Ovary (tissue), 9 donors: ENCODE data around the gene CA10. TPM values are rescaled to one million over a fixed set of nuclear protein-coding genes. Genes with fewer than 3 reads are reported as not detected.

Experiments
- DNase-seq, 5 donors: peaks; one replicate each; pipeline ENCODE4 v3.0.0-alpha.2; 2019 to 2020
- H3K27ac ChIP-seq, 2 donors: fragments of 200-600 bp; one replicate each; pipeline versions ENCODE4 v1.5.1 to v1.8.0; 2019 to 2022
- H3K27me3 ChIP-seq: fragments of 200-600 bp; one replicate; pipeline ENCODE4 v1.8.0; 2022
- H3K36me3 ChIP-seq: fragments of 200-600 bp; sonication (generic); one replicate; pipeline ENCODE4 v1.5.1; 2019
- H3K4me1 ChIP-seq: one replicate; pipeline ENCODE4 v1.8.1; 2013; ENCODE audit warnings: mild to moderate bottlenecking, moderate library complexity; ENCODE audit not compliant: insufficient read depth
- H3K4me3 ChIP-seq: fragments of 200-600 bp; sonication (generic); one replicate; pipeline ENCODE4 v1.5.1; 2017
- H3K9me3 ChIP-seq, 2 donors: fragments of 200-600 bp in 1 of 2; sonication (generic) in 1 of 2; one replicate each; pipeline versions ENCODE4 v1.5.1 to v1.8.1; 2013 to 2019; ENCODE audit warnings: mild to moderate bottlenecking in 1 of 2, moderate library complexity in 1 of 2
- CTCF ChIP-seq, 3 donors: fragments of 450-650 bp in 2 of 3; fragments of 200-600 bp in 1 of 3; IDR thresholded peaks; one replicate each; pipeline versions ENCODE4 v1.5.1 to v1.8.0; 2016 to 2022; ENCODE audit warnings: antibody characterized with exemption in 3 of 3, mild to moderate bottlenecking in 1 of 3
- EP300 ChIP-seq: sonication (generic); formaldehyde crosslinking; IDR thresholded peaks from one replicate; pipeline ENCODE4 v1.6.1; 2017; ENCODE audit warnings: antibody characterized with exemption
- POLR2A ChIP-seq: fragments of 450-650 bp; IDR thresholded peaks from one replicate; pipeline ENCODE4 v1.6.1; 2017; ENCODE audit warnings: antibody characterized with exemption, mild to moderate bottlenecking, moderate library complexity
- WGBS, 3 donors: extraction: QIAGEN DNeasy Blood & Tissue Kit in 1 of 3; methylation state at CpG; one replicate each; pipeline versions ENCODE4 v1.1.5 to v1.1.7; 2013 to 2017; 5-methylcytosine and 5-hydroxymethylcytosine counted together
- intact Hi-C, 4 donors: fragments of 100-400 bp; cut with DNase I; formaldehyde crosslinking; loops; one replicate each; pipeline versions ENCODE4 v1.11.0 to v1.15.1; 2022 to 2023
- polyA plus RNA-seq, 2 donors: library from polyadenylated mRNA; stranded (reverse); fragments of 200-250 nt in 1 of 2; fragments of 350-450 nt in 1 of 2; fragmentation: Illumina TruSeq in 1 of 2; extraction: RNeasy Lipid Tissue Mini Kit (QIAGEN cat#74804) in 1 of 2; gene quantifications; one replicate each; pipeline ENCODE4 v1.2.3, GENCODE V29; 2013 to 2014
- total RNA-seq, 7 donors: library from RNA; depleted of rRNA in 2 of 7; stranded (reverse); fragments of >200 nt in 2 of 7; fragmentation: NEBNext Ultra II Directional in 3 of 7; extraction: Animal tissue kit (Norgen Biotek cat#: 25700) in 3 of 7; gene quantifications; one replicate each; pipeline versions ENCODE4 v1.1.0 to v1.2.4, GENCODE V29; 2016 to 2023
- donor health status: DM: no; HTN: no; CAD: no; lungs with moderate emphysema.
- donor health status: DM: no; HTN: no; CAD: no.
- donor health status: Bipolar disorder and iron deficiency.
- donor health status: DM: yes; HTN: yes; CAD: no.
- donor health status: DM: no; HTN: no; CAD: no.
- donor health status: DM: yes; HTN: yes; CAD: no.

CA10 gene
- total and polyA plus RNA-seq, 9 donors: 0.34 to 4.3 (median 1.2) TPM; not detected in 2

- H3K4me3 ChIP-seq: no peak overlapping the region
- peaks cover 3% of the 10 kb centered on the region for H3K4me1 ChIP-seq
- intact Hi-C loops: no loop called here
- TF ChIP-seq CTCF (IDR thresholded peaks at IDR 0.05) (no peak), EP300 (no peak), POLR2A (no peak)
- no peak overlapping the region for H3K27ac ChIP-seq
- H3K36me3 ChIP-seq: no peaks in the 10 kb centered on the region
- H3K9me3 ChIP-seq: no peaks in the 10 kb centered on the region
- no peaks in the 10 kb centered on the region for H3K27me3 ChIP-seq
- DNase-seq: no peak
Measured at GRCh38 chr17:51657224-51657623, 501.3 kb downstream of the CA10 start.

GRCh38 chr17:51653878-51654277, 504.6 kb downstream of the CA10 start:
- intact Hi-C loops: loop anchor here in 1 of 4 donors (2.0 kb wide), 1 partner anchor 19 kb away; no protein-coding TSS in a partner anchor
- TF ChIP-seq EP300 (no peak), POLR2A (no peak), CTCF (IDR thresholded peaks at IDR 0.05) (no peak)
- no peaks in the 10 kb centered on the region for H3K9me3 ChIP-seq
- peaks cover 3% of the 10 kb centered on the region for H3K4me1 ChIP-seq
- no peak for DNase-seq
- no peaks in the 10 kb centered on the region for H3K27me3 ChIP-seq
- 19 to 35% (median 22%) methylated on average over 5 of the region's 5 CpGs for WGBS, 3 donors
- no peaks in the 10 kb centered on the region for H3K36me3 ChIP-seq
- H3K27ac ChIP-seq: no peak overlapping the region
- H3K4me3 ChIP-seq: no peak overlapping the region

DNA sequence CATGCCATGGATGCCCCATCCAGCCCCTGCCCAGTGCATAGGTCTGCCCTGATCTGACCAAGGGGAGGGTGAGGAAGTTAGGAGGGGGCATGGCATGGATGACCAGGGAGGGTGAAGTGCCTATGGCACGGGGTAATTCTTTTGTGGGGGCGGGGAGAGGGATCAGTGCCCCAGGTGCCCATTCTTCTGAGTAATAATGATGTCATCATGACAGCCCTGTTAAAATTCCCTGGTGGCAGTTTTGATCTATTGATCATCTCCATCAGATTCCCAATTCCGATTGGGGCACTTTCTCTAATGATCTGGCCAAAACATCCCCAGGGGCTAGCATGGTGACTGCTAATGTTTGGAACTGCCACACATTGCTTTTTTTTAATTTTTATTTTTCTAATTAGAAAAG, 506.0 kb downstream of the CA10 start:
- Histone ChIP-seq H3K4me1 (peaks cover 3% of the 10 kb centered on the region), H3K9me3 (no peaks in the 10 kb centered on the region), H3K36me3 (no peaks in the 10 kb centered on the region), H3K27ac (no peak overlapping the region), H3K4me3 (no peak overlapping the region), H3K27me3 (no peaks in the 10 kb centered on the region)
- WGBS, 3 donors: 81 to 91% (median 89%) methylated on average over 3 of the region's 3 CpGs
- intact Hi-C loops: no loop called here
- DNase-seq: no peak
- no peak for TF ChIP-seq EP300
- TF ChIP-seq POLR2A: no peak
- TF ChIP-seq CTCF (IDR thresholded peaks at IDR 0.05): no peak

GRCh38 chr17:51651513-51652298, 506.8 kb downstream of the CA10 start:
- H3K4me3 ChIP-seq: no peak overlapping the region
- H3K9me3 ChIP-seq: no peaks in the 10 kb centered on the region
- H3K4me1 ChIP-seq: peaks cover 3% of the 10 kb centered on the region
- no peak for DNase-seq
- H3K27ac ChIP-seq: no peak overlapping the region
- no peak for TF ChIP-seq EP300
- TF ChIP-seq CTCF (IDR thresholded peaks at IDR 0.05): no peak
- no peak for TF ChIP-seq POLR2A
- 68 to 76% (median 73%) methylated on average over 6 of the region's 6 CpGs for WGBS, 3 donors
- intact Hi-C loops: no loop called here
- H3K36me3 ChIP-seq: no peaks in the 10 kb centered on the region
- no peaks in the 10 kb centered on the region for H3K27me3 ChIP-seq
